CD4-positive, alpha-beta memory T cell (primary cell): Measurements from ENCODE around the gene CAMTA2. TPM values are rescaled to one million over a fixed set of nuclear protein-coding genes. Genes with fewer than 3 reads are reported as not detected.
A peak's percentile ranks its signal among the peaks of the same experiment; 100 is the strongest.

Experiments used
- CTCF ChIA-PET: fragments of 350-600 bp; sonication (Branson Sonifier 250); formaldehyde crosslinking; loops from one replicate; lab custom pipeline; 2021; ENCODE audit warnings: inconsistent platforms; ENCODE audit not compliant: partially characterized antibody; lab: Charles Lee
- POLR2A ChIA-PET: fragments of 350-600 bp; sonication (Branson Sonifier 250); formaldehyde crosslinking; loops from one replicate; lab custom pipeline; 2021; ENCODE audit not compliant: partially characterized antibody; lab: Charles Lee
- DNase-seq, 5 donors: peaks; one replicate each; pipeline versions ENCODE4 v3.0.0 to v3.0.0-alpha.2; 2020 to 2022; ENCODE audit warnings: mixed read lengths in 1 of 5
- H3K27ac ChIP-seq: one replicate; pipeline ENCODE4 v1.7.0; 2013; ENCODE audit warnings: low read depth, low read length
- H3K27me3 ChIP-seq: 2 replicates; pipeline ENCODE4 v1.7.0; 2013; ENCODE audit warnings: mild to moderate bottlenecking, low read length, moderate library complexity; ENCODE audit not compliant: insufficient read depth
- H3K36me3 ChIP-seq: 2 replicates; pipeline ENCODE4 v1.7.0; 2013; ENCODE audit warnings: mild to moderate bottlenecking, low read length, moderate library complexity; ENCODE audit not compliant: insufficient read depth
- H3K4me1 ChIP-seq: 2 replicates; pipeline ENCODE4 v1.7.0; 2013; ENCODE audit warnings: mild to moderate bottlenecking, low read length, moderate library complexity; ENCODE audit not compliant: insufficient read depth
- H3K4me3 ChIP-seq, 2 donors: one replicate each; pipeline ENCODE4 v1.7.0; 2013; ENCODE audit warnings: low read length in 2 of 2, mild to moderate bottlenecking in 1 of 2
- H3K9me3 ChIP-seq, 2 donors: one replicate each; pipeline ENCODE4 v1.7.0; 2013; ENCODE audit warnings: low read length in 2 of 2, control low read depth in 1 of 2; ENCODE audit not compliant: control insufficient read depth in 1 of 2
- H3K27ac Mint-ChIP-seq, 7 donors: one replicate each; pipeline ENCODE4 v1.8.0; 2020 to 2021; ENCODE audit warnings: mixed read lengths in 7 of 7, mild to moderate bottlenecking in 6 of 7, inconsistent platforms in 3 of 7, moderate library complexity in 3 of 7
- H3K27me3 Mint-ChIP-seq, 2 donors: one replicate each; pipeline ENCODE4 v1.8.0; 2020 to 2021; ENCODE audit warnings: mixed read lengths in 2 of 2
- H3K36me3 Mint-ChIP-seq, 2 donors: one replicate each; pipeline ENCODE4 v1.8.0; 2020 to 2021; ENCODE audit warnings: mixed read lengths in 2 of 2, inconsistent platforms in 1 of 2, mild to moderate bottlenecking in 1 of 2
- H3K4me1 Mint-ChIP-seq, 4 donors: one replicate each; pipeline ENCODE4 v1.8.0; 2020 to 2021; ENCODE audit warnings: mixed read lengths in 4 of 4, mild to moderate bottlenecking in 1 of 4
- H3K4me3 Mint-ChIP-seq, 8 donors: one replicate each; pipeline ENCODE4 v1.8.0; 2020 to 2021; ENCODE audit warnings: mixed read lengths in 8 of 8, mild to moderate bottlenecking in 7 of 8, moderate library complexity in 6 of 8, inconsistent platforms in 3 of 8
- H3K9me3 Mint-ChIP-seq, 8 donors: one replicate each; pipeline ENCODE4 v1.8.0; 2020 to 2021; ENCODE audit warnings: mixed read lengths in 8 of 8, mild to moderate bottlenecking in 5 of 8, inconsistent platforms in 3 of 8, moderate library complexity in 1 of 8
- intact Hi-C: fragments of 100-400 bp; cut with micrococcal nuclease; formaldehyde crosslinking; loops from one replicate; pipeline ENCODE4 v1.15.1; 2023
- polyA plus RNA-seq, 2 donors: library from polyadenylated mRNA; unstranded; fragments of 300-500 nt; fragmentation: Illumina TruSeq; gene quantifications; one replicate each; pipeline ENCODE4 v1.2.3, GENCODE V29; 2021
- total RNA-seq, 2 experiments: library from RNA; stranded (reverse); gene quantifications; one replicate each; pipeline ENCODE4 v1.2.3, GENCODE V29; 2021

The CAMTA2 gene
- total and polyA plus RNA-seq, 4 experiments from 2014 or later, result 4.6 to 84.8 (median 44.2) TPM

GRCh38 chr17:4972322-4972721 lies 15.2 kb downstream of the CAMTA2 start:
- Histone ChIP-seq H3K27ac (no peak overlapping the region), H3K36me3 (peaks cover 34% of the 10 kb centered on the region), H3K4me1 (peaks cover 20% of the 10 kb centered on the region), H3K27me3 (no peaks in the 10 kb centered on the region), H3K4me3 (no peak overlapping the region), H3K9me3 (no peaks in the 10 kb centered on the region)
- POLR2A ChIA-PET, result interaction anchor here (3.0 to 27.9 kb wide), 2 partner anchors 14 to 26 kb away, joined by 14 to 973 read pairs; partner anchors contain the start of genes CAMTA2, ENO3, PFN1 and RNF167
- Mint-ChIP-seq H3K36me3 (peaks cover 46 to 52% of the 10 kb centered on the region in 2 donors), H3K9me3 (no peaks in the 10 kb centered on the region), H3K4me1 (peaks cover 4 to 29% (median 16%) of the 10 kb centered on the region in 4 donors), H3K27me3 (no peaks in the 10 kb centered on the region), H3K27ac (peak overlapping the region in 2 of 7 donors; percentile 29 to 90), H3K4me3 (no peak overlapping the region)
- no peak for DNase-seq
- intact Hi-C loops, result no loop called here
- CTCF ChIA-PET, result interaction anchor here (1.2 to 4.0 kb wide), 3 partner anchors 13 to 91 kb away, joined by 3 to 14 read pairs (median 3); partner anchors contain the start of genes RNF167 and SLC25A11

GRCh38 chr17:4971826-4972225 lies 15.6 kb downstream of the CAMTA2 start:
- intact Hi-C loops, result no loop called here
- Histone ChIP-seq H3K36me3 (peaks cover 29% of the 10 kb centered on the region), H3K27me3 (no peaks in the 10 kb centered on the region), H3K4me3 (no peak overlapping the region), H3K27ac (no peak overlapping the region), H3K9me3 (no peaks in the 10 kb centered on the region), H3K4me1 (peaks cover 20% of the 10 kb centered on the region)
- peak overlapping the region in 1 of 7 donors; percentile 79 for H3K27ac Mint-ChIP-seq
- H3K4me1 Mint-ChIP-seq, result peaks cover 4 to 29% (median 16%) of the 10 kb centered on the region in 4 donors
- no peaks in the 10 kb centered on the region for H3K9me3 Mint-ChIP-seq
- CTCF ChIA-PET, result interaction anchor here (1.2 to 4.0 kb wide), 6 partner anchors 9 to 91 kb away, joined by 3 to 20 read pairs (median 10); partner anchors contain the start of genes RNF167 and SLC25A11
- no peaks in the 10 kb centered on the region for H3K27me3 Mint-ChIP-seq
- DNase-seq, result no peak
- H3K4me3 Mint-ChIP-seq, result no peak overlapping the region
- H3K36me3 Mint-ChIP-seq, result peaks cover 41 to 49% of the 10 kb centered on the region in 2 donors
- POLR2A ChIA-PET, result interaction anchor here (3.0 to 27.9 kb wide), 2 partner anchors 15 to 26 kb away, joined by 14 to 973 read pairs; partner anchors contain the start of genes CAMTA2, ENO3, PFN1 and RNF167

- H3K9me3 Mint-ChIP-seq, result no peaks in the 10 kb centered on the region
- H3K27ac Mint-ChIP-seq, result peak overlapping the region in 3 of 7 donors; percentile 46 to 81 (median 76)
- ChIA-PET POLR2A (interaction anchor here (1.0 to 27.9 kb wide), 7 partner anchors 10 to 71 kb away, joined by 3 to 973 read pairs (median 4); partner anchors contain the start of genes C17orf107, CAMTA2, ENO3 and PFN1), CTCF (interaction anchor here (1.5 to 4.0 kb wide), 6 partner anchors 11 to 91 kb away, joined by 3 to 20 read pairs (median 10); partner anchors contain the start of genes CHRNE, RNF167 and SLC25A11)
- H3K36me3 Mint-ChIP-seq, result peaks cover 40 to 44% of the 10 kb centered on the region in 2 donors
- no peaks in the 10 kb centered on the region for H3K27me3 Mint-ChIP-seq
- Histone ChIP-seq H3K36me3 (peaks cover 27% of the 10 kb centered on the region), H3K4me1 (peaks cover 28% of the 10 kb centered on the region), H3K27me3 (no peaks in the 10 kb centered on the region), H3K27ac (no peak overlapping the region), H3K4me3 (no peak overlapping the region), H3K9me3 (no peaks in the 10 kb centered on the region)
- no peak for DNase-seq
- peaks cover 12 to 30% (median 25%) of the 10 kb centered on the region in 4 donors for H3K4me1 Mint-ChIP-seq
- H3K4me3 Mint-ChIP-seq, result peak overlapping the region in 5 of 8 donors; percentile 5 to 53 (median 51)
- intact Hi-C loops, result no loop called here
Observed at GRCh38 chr17:4970273-4970672, 17.2 kb downstream of the CAMTA2 start.

- Mint-ChIP-seq H3K4me1 (peaks cover 14 to 29% (median 26%) of the 10 kb centered on the region in 4 donors), H3K4me3 (no peak overlapping the region), H3K36me3 (peaks cover 36 to 39% of the 10 kb centered on the region in 2 donors), H3K27ac (peak overlapping the region in 1 of 7 donors; percentile 91), H3K9me3 (no peaks in the 10 kb centered on the region), H3K27me3 (no peaks in the 10 kb centered on the region)
- Histone ChIP-seq H3K4me3 (no peak overlapping the region), H3K27ac (peak overlapping the region; percentile 81), H3K27me3 (no peaks in the 10 kb centered on the region), H3K36me3 (peaks cover 25% of the 10 kb centered on the region), H3K9me3 (no peaks in the 10 kb centered on the region), H3K4me1 (peaks cover 28% of the 10 kb centered on the region)
- intact Hi-C loops, result loop anchor here (5.0 kb wide), 1 partner anchor 37 kb away; the partner anchor contains the start of gene GP1BA
- ChIA-PET POLR2A (interaction anchor here (1.3 to 27.9 kb wide), 7 partner anchors 11 to 61 kb away, joined by 4 to 973 read pairs (median 40); partner anchors contain the start of genes CAMTA2, ENO3, INCA1 and KIF1C), CTCF (interaction anchor here (1.3 to 3.6 kb wide), 8 partner anchors 11 to 93 kb away, joined by 3 to 26 read pairs (median 12); partner anchors contain the start of genes CHRNE, RNF167 and SLC25A11)
- peak in 1 of 5 donors; percentile 50 for DNase-seq
Observed at GRCh38 chr17:4969551-4970173, 17.8 kb downstream of the CAMTA2 start.

GRCh38 chr17:4969047-4969550 lies 18.4 kb downstream of the CAMTA2 start:
- H3K27me3 ChIP-seq, result no peaks in the 10 kb centered on the region
- ChIA-PET POLR2A (interaction anchor here (1.3 to 27.9 kb wide), 7 partner anchors 10 to 62 kb away, joined by 4 to 973 read pairs (median 40); partner anchors contain the start of genes CAMTA2, ENO3, INCA1 and KIF1C), CTCF (interaction anchor here (1.3 to 3.6 kb wide), 7 partner anchors 12 to 93 kb away, joined by 4 to 26 read pairs (median 19); partner anchors contain the start of genes CHRNE, ENO3, RNF167 and SLC25A11)
- Mint-ChIP-seq H3K27me3 (no peaks in the 10 kb centered on the region), H3K4me3 (no peak overlapping the region), H3K36me3 (peaks cover 32 to 34% of the 10 kb centered on the region in 2 donors), H3K27ac (no peak overlapping the region), H3K9me3 (no peaks in the 10 kb centered on the region), H3K4me1 (peaks cover 15 to 27% (median 24%) of the 10 kb centered on the region in 4 donors)
- H3K36me3 ChIP-seq, result peaks cover 19% of the 10 kb centered on the region
- intact Hi-C loops, result loop anchor here (5.0 kb wide), 1 partner anchor 37 kb away; the partner anchor contains the start of gene GP1BA
- peak in 1 of 5 donors; percentile 67 for DNase-seq
- H3K9me3 ChIP-seq, result no peaks in the 10 kb centered on the region
- H3K4me1 ChIP-seq, result peaks cover 28% of the 10 kb centered on the region
- peak overlapping the region; percentile 81 for H3K27ac ChIP-seq
- peak overlapping the region; percentile 64 to 95 for H3K4me3 ChIP-seq

DNA sequence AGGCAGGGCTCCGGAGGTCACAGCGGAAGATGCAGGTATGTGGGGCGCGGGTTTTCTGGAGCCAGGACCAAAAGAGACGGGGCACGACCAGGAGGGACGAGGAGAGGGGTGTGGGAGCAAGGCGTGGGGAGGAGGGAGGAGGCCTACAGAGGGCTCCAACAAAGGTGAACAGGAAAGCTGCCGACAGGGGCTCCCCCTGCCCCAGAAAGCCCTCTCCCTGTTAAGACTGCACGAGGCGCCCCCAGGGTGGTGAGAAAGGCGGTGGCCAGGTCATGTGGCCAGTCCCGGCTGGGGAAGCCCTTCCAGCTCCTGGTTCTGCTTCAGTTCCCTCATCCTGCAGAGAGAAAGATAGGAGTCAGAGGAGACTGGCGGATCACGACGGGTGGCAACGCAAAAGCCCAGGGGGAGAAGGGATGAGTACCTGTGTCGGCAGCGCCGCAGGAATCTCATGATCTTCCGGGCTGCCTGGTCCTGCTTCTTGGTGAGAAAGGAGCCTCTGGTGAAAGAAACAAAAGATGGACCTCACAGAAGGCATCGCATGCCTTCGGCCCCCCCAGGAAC lies 18.9 kb downstream of the CAMTA2 start:
- H3K36me3 Mint-ChIP-seq, result peaks cover 28 to 30% of the 10 kb centered on the region in 2 donors
- no peaks in the 10 kb centered on the region for H3K9me3 Mint-ChIP-seq
- H3K36me3 ChIP-seq, result peaks cover 15% of the 10 kb centered on the region
- peaks cover 28% of the 10 kb centered on the region for H3K4me1 ChIP-seq
- intact Hi-C loops, result loop anchor here (5.0 kb wide), 1 partner anchor 36 kb away; the partner anchor contains the start of gene GP1BA
- ChIA-PET POLR2A (interaction anchor here (1.0 to 27.9 kb wide), 14 partner anchors 11 to 447 kb away, joined by 3 to 973 read pairs (median 16); partner anchors contain the start of genes C17orf107, CAMTA2, CHRNE and ENO3), CTCF (interaction anchor here (1.3 to 3.6 kb wide), 9 partner anchors 12 to 94 kb away, joined by 4 to 29 read pairs (median 19); partner anchors contain the start of genes CAMTA2, CHRNE, ENO3 and RNF167)
- H3K4me3 ChIP-seq, result peak overlapping the region; percentile 64 to 95
- peaks cover 16 to 26% (median 24%) of the 10 kb centered on the region in 4 donors for H3K4me1 Mint-ChIP-seq
- H3K27me3 ChIP-seq, result no peaks in the 10 kb centered on the region
- H3K27me3 Mint-ChIP-seq, result no peaks in the 10 kb centered on the region
- H3K27ac ChIP-seq, result peak overlapping the region; percentile 81
- DNase-seq, result no peak
- no peak overlapping the region for H3K4me3 Mint-ChIP-seq
- H3K9me3 ChIP-seq, result no peaks in the 10 kb centered on the region
- no peak overlapping the region for H3K27ac Mint-ChIP-seq
